SK-N-SH (cell line): Measurements from ENCODE around the gene SURF1. TPM values are rescaled to one million over a fixed set of nuclear protein-coding genes. Genes with fewer than 3 reads are reported as not detected.

Experiments
- CTCF ChIA-PET: fragments of 300-600, 350-600 bp; formaldehyde crosslinking; extraction: SDS; loops from one replicate; lab custom pipeline; 2021; lab: Yijun Ruan, JAX
- POLR2A ChIA-PET: fragments of 350-600 bp; sonication (Branson Sonifier 250); formaldehyde crosslinking; extraction: SDS; loops from one replicate; lab custom pipeline; 2020; ENCODE audit warnings: antibody characterized with exemption, inconsistent platforms; lab: Yijun Ruan, JAX
- DNase-seq: peaks from one replicate; pipeline ENCODE4 v3.0.0; 2012
- H2AFZ ChIP-seq: fragments of 200-600 bp; sonication (generic); 2 replicates; pipeline ENCODE4 v1.8.1; 2016; ENCODE audit warnings: antibody characterized with exemption, mild to moderate bottlenecking, low read depth
- H3F3A ChIP-seq: fragments of 200-600 bp; sonication (generic); replicated peaks from 2 replicates; pipeline ENCODE3; 2016; ENCODE audit warnings: antibody characterized with exemption, mild to moderate bottlenecking; ENCODE audit not compliant: insufficient read depth
- H3K27ac ChIP-seq, 2 experiments: fragments of 200-500 bp in 1 of 2; fragments of 200-600 bp in 1 of 2; sonication (Bioruptor generic) in 1 of 2; sonication (generic), shearing (Covaris generic) in 1 of 2; 2 replicates each; pipeline versions ENCODE4 v1.5.1 to v1.6.1; 2014 to 2016; ENCODE audit warnings: low read depth in 2 of 2, inconsistent platforms in 1 of 2, low read length in 1 of 2, mild to moderate bottlenecking in 1 of 2, mixed read lengths in 1 of 2
- H3K27me3 ChIP-seq: fragments of 200-600 bp; sonication (generic), shearing (Covaris generic); 2 replicates; pipeline ENCODE4 v1.6.1; 2016; ENCODE audit warnings: mixed run types; ENCODE audit not compliant: insufficient read depth
- H3K36me3 ChIP-seq, 2 experiments: fragments of 200-500 bp in 1 of 2; fragments of 200-600 bp in 1 of 2; sonication (Bioruptor generic) in 1 of 2; sonication (generic) in 1 of 2; replicated peaks in 1 of 2; 2 replicates each; pipeline versions ENCODE3 to v1.5.1; 2014 to 2016; ENCODE audit warnings: low read length in 1 of 2, mild to moderate bottlenecking in 1 of 2; ENCODE audit not compliant: insufficient read depth in 2 of 2, control insufficient read depth in 1 of 2
- H3K4me1 ChIP-seq, 2 experiments: fragments of 200-500 bp in 1 of 2; fragments of 200-600 bp in 1 of 2; sonication (Bioruptor generic) in 1 of 2; sonication (generic), shearing (Covaris generic) in 1 of 2; 2 replicates each; pipeline versions ENCODE4 v1.5.1 to v1.6.1; 2014 to 2016; ENCODE audit warnings: low read depth in 1 of 2, low read length in 1 of 2, mixed run types in 1 of 2; ENCODE audit not compliant: insufficient read depth in 2 of 2, control insufficient read depth in 1 of 2
- H3K4me2 ChIP-seq: fragments of 200-600 bp; sonication (generic), shearing (Covaris generic); 2 replicates; pipeline ENCODE4 v1.6.1; 2017; ENCODE audit warnings: mixed run types
- H3K4me3 ChIP-seq, 2 experiments: fragments of 200-500 bp in 1 of 2; fragments of 200-600 bp in 1 of 2; sonication (Bioruptor generic) in 1 of 2; sonication (generic), shearing (Covaris generic) in 1 of 2; 2 replicates each; pipeline versions ENCODE4 v1.5.1 to v1.8.1; 2014 to 2016; ENCODE audit warnings: low read depth in 2 of 2, inconsistent platforms in 1 of 2, low read length in 1 of 2, mild to moderate bottlenecking in 1 of 2, mixed read lengths in 1 of 2, moderate library complexity in 1 of 2
- H3K79me2 ChIP-seq: fragments of 200-600 bp; sonication (generic); 2 replicates; pipeline ENCODE4 v1.8.1; 2017; ENCODE audit warnings: mild to moderate bottlenecking; ENCODE audit not compliant: insufficient read depth
- H3K9ac ChIP-seq: fragments of 200-600 bp; sonication (generic); 2 replicates; pipeline ENCODE4 v1.6.1; 2017; ENCODE audit warnings: mixed run types
- H3K9me2 ChIP-seq: fragments of 200-600 bp; sonication (generic); 2 replicates; pipeline ENCODE4 v1.6.1; 2017; ENCODE audit warnings: mixed run types
- H3K9me3 ChIP-seq: fragments of 200-600 bp; sonication (generic); 2 replicates; pipeline ENCODE4 v1.6.1; 2017; ENCODE audit warnings: mixed run types, mild to moderate bottlenecking, moderate library complexity
- H4K20me1 ChIP-seq: fragments of 200-600 bp; sonication (generic); 2 replicates; pipeline ENCODE4 v1.6.1; 2017; ENCODE audit warnings: mild to moderate bottlenecking, mixed run types; ENCODE audit not compliant: insufficient read depth
- GATA2 ChIP-seq: sonication (generic); formaldehyde crosslinking; IDR thresholded peaks from 2 replicates; pipeline ENCODE4 v1.5.0; 2020; ENCODE audit warnings: mild to moderate bottlenecking, missing genetic modification reagents
- NFIC ChIP-seq: IDR thresholded peaks from 2 replicates; pipeline ENCODE4 v1.4.0; 2012; ENCODE audit warnings: borderline replicate concordance
- NRF1 ChIP-seq: IDR thresholded peaks from 2 replicates; pipeline ENCODE4 v1.6.1; 2012; ENCODE audit warnings: low read depth, mild to moderate bottlenecking, low read length
- RFX5 ChIP-seq: IDR thresholded peaks from 2 replicates; pipeline ENCODE4 v1.6.1; 2012; ENCODE audit warnings: mild to moderate bottlenecking, improper control_type of control experiment, low read length
- RXRA ChIP-seq: IDR thresholded peaks from 2 replicates; pipeline ENCODE4 v1.4.0; 2012; ENCODE audit warnings: low read depth, mild to moderate bottlenecking, borderline replicate concordance
- WGBS: methylation state at CpG from one replicate; pipeline ENCODE4 v1.1.6; 2017; ENCODE audit warnings: low lambda C conversion rate; 5-methylcytosine and 5-hydroxymethylcytosine counted together
- polyA plus RNA-seq, 3 experiments: library from polyadenylated mRNA; depleted of rRNA; stranded (reverse); fragments of >200 nt; gene quantifications; 2 replicates each; pipeline ENCODE4 v1.2.3, GENCODE V29; 2012
- TF ChIP-seq, protein P1 (sequence below): IDR thresholded peaks from 2 replicates; pipeline ENCODE4; 2012
- TF ChIP-seq, protein P2 (sequence below): fragments of 200-600 bp; sonication (generic); IDR thresholded peaks from 2 replicates; pipeline ENCODE4 v1.6.1; 2017; ENCODE audit warnings: antibody characterized with exemption, mild to moderate bottlenecking, moderate library complexity

The SURF1 gene
- polyA plus RNA-seq, 1 of the 3 experiments (the other 2 are of a cell fraction) = 103 TPM

DNA sequence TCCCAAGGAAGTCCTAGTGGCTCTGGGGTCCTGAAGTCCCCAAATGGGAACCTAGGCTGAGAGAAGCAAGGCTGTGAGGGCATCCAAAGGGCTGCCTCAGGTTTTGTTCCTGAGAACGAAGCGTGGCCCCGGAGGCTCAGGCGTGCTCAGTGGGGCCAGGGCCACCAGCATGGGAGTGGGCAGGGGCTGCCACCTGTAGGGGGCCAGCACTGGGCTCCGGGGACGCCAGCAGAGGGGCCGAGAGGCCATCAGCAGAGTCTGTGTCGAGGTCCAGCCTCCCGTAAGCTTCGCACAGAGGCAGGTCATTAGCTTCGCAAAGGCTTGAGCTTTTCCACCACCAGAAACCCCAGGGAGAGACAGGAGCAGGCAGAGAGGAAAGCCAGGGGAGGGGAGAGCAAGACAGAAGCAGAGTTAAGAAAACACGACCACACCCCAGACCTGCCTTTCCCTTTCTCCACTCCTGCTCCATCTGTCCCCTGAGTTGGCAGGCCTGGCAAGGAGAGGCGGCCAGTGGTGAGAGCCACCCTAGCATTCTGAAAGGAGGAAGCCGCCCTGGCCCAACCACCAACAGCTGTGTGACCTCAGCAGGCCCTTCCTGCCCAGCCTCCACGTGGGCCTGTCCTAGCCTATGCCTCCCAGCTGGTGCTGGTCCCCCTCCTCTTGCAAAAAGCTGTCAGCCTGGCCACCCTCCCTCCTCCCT is 14.8 kb downstream of the SURF1 start:
- 93% methylated on average over 9 of the region's 15 CpGs for WGBS
- Histone ChIP-seq H3K9ac (no peak overlapping the region), H3K4me3 (no peak overlapping the region), H3K27ac (no peak overlapping the region), H3K4me2 (no peak overlapping the region), H2AFZ (no peak overlapping the region), H4K20me1 (peaks cover 7% of the 10 kb centered on the region; the same call in 1 of the 2 replicates), H3F3A (peaks cover 6% of the 10 kb centered on the region), H3K4me1 (peaks cover 0 to 9% of the 10 kb centered on the region in 2 experiments; a peak in 1 of 4 replicates), H3K9me2 (no peaks in the 10 kb centered on the region), H3K79me2 (peaks cover 13% of the 10 kb centered on the region), H3K9me3 (no peaks in the 10 kb centered on the region), H3K27me3 (no peaks in the 10 kb centered on the region), H3K36me3 (peaks cover 20 to 68% of the 10 kb centered on the region in 2 experiments)
- TF ChIP-seq NRF1 (no peak), RFX5 (no peak), NFIC (no peak), RXRA (no peak)
- TF ChIP-seq, protein P1, sequence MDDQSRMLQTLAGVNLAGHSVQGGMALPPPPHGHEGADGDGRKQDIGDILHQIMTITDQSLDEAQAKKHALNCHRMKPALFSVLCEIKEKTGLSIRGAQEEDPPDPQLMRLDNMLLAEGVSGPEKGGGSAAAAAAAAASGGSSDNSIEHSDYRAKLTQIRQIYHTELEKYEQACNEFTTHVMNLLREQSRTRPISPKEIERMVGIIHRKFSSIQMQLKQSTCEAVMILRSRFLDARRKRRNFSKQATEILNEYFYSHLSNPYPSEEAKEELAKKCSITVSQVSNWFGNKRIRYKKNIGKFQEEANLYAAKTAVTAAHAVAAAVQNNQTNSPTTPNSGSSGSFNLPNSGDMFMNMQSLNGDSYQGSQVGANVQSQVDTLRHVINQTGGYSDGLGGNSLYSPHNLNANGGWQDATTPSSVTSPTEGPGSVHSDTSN = no peak
- TF ChIP-seq, protein P2, sequence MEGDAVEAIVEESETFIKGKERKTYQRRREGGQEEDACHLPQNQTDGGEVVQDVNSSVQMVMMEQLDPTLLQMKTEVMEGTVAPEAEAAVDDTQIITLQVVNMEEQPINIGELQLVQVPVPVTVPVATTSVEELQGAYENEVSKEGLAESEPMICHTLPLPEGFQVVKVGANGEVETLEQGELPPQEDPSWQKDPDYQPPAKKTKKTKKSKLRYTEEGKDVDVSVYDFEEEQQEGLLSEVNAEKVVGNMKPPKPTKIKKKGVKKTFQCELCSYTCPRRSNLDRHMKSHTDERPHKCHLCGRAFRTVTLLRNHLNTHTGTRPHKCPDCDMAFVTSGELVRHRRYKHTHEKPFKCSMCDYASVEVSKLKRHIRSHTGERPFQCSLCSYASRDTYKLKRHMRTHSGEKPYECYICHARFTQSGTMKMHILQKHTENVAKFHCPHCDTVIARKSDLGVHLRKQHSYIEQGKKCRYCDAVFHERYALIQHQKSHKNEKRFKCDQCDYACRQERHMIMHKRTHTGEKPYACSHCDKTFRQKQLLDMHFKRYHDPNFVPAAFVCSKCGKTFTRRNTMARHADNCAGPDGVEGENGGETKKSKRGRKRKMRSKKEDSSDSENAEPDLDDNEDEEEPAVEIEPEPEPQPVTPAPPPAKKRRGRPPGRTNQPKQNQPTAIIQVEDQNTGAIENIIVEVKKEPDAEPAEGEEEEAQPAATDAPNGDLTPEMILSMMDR = no peak
- POLR2A ChIA-PET = no interaction called here
- CTCF ChIA-PET = interaction anchor here (0.6 to 2.6 kb wide), 6 partner anchors 10 to 161 kb away, joined by 3 to 13 read pairs (median 4); no protein-coding TSS in a partner anchor
- DNase-seq = no peak

DNA sequence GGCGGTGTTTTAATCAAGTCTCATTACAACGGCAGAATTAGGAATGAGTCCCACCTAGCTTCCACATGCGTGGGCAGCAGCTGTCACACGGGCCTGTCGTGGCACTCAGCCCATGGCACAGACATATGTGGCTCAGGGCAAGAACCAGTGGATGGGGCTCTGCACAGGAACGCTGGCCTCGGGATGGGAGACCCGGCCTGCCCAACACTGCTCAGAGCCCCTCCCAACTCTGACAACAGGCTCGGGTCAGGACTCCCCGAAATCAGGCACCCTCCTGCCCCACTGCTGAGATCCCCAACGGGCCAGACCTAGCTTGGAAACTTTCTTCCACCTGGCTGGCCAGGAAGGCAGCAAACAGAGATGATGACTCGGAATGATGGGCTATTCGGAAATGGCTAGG is 15.4 kb downstream of the SURF1 start:
- Histone ChIP-seq H3K9me3 (no peaks in the 10 kb centered on the region), H3K79me2 (peaks cover 7% of the 10 kb centered on the region), H3K27me3 (no peaks in the 10 kb centered on the region), H3K27ac (no peak overlapping the region), H3K9ac (no peak overlapping the region), H3K4me2 (no peak overlapping the region), H4K20me1 (peaks cover 1% of the 10 kb centered on the region; the same call in 1 of the 2 replicates), H3K36me3 (peaks cover 20 to 65% of the 10 kb centered on the region in 2 experiments), H3K9me2 (no peaks in the 10 kb centered on the region), H2AFZ (no peak overlapping the region), H3K4me1 (peaks cover 0 to 5% of the 10 kb centered on the region in 2 experiments; a peak in 1 of 4 replicates), H3F3A (peaks cover 6% of the 10 kb centered on the region)
- 98% methylated on average over 11 of the region's 13 CpGs for WGBS
- no peak for DNase-seq
- ChIA-PET POLR2A (no interaction called here), CTCF (interaction anchor here (1.5 to 2.6 kb wide), 2 partner anchors 10 to 17 kb away, joined by 4 to 13 read pairs; no protein-coding TSS in a partner anchor)
- TF ChIP-seq GATA2 (CRISPR knock-in tag) = no peak
- TF ChIP-seq, protein P1 = no peak
- TF ChIP-seq, all 33 proteins: peak for 0
- H3K4me3 ChIP-seq = no peak overlapping the region
